GM23338 (cell line): ENCODE measurements around the gene SPAAR.

Experiments used
- CREB1 ChIP-seq: fragments of 250-450 bp; sonication (Bioruptor Pico); IDR thresholded peaks from 2 replicates; pipeline ENCODE4 v1.5.0; 2020; ENCODE audit warnings: low read depth, mild to moderate bottlenecking, moderate library complexity
- EZH2 ChIP-seq: fragments of 200-600 bp; sonication (generic); IDR thresholded peaks from one replicate; pipeline ENCODE4 v1.8.0; 2017; ENCODE audit warnings: antibody characterized with exemption, mild to moderate bottlenecking, low read depth; ENCODE audit not compliant: unreplicated experiment
- POLR2AphosphoS5 ChIP-seq: IDR thresholded peaks from 2 replicates; pipeline ENCODE4 v1.6.1; 2016; ENCODE audit warnings: antibody characterized with exemption, low read depth
- TF ChIP-seq, protein P1 (sequence below), 2 experiments: fragments of 200-600 bp in 1 of 2; sonication (generic) in 1 of 2; conservative IDR thresholded peaks; 2 replicates each; pipeline versions ENCODE4 v1.5.1 to v1.6.1; 2016 to 2017; ENCODE audit warnings: antibody characterized with exemption in 2 of 2, low read depth in 2 of 2, mild to moderate bottlenecking in 2 of 2, moderate library complexity in 1 of 2
- TF ChIP-seq, protein P2 (sequence below): IDR thresholded peaks from one replicate; pipeline ENCODE4 v1.6.1; 2018; ENCODE audit warnings: antibody characterized with exemption; ENCODE audit not compliant: unreplicated experiment
- TF ChIP-seq, protein P3 (sequence below): fragments of 250-450 bp; sonication (Bioruptor Pico); IDR thresholded peaks from 2 replicates; pipeline ENCODE4 v1.5.0; 2020; ENCODE audit warnings: mild to moderate bottlenecking, moderate library complexity

DNA sequence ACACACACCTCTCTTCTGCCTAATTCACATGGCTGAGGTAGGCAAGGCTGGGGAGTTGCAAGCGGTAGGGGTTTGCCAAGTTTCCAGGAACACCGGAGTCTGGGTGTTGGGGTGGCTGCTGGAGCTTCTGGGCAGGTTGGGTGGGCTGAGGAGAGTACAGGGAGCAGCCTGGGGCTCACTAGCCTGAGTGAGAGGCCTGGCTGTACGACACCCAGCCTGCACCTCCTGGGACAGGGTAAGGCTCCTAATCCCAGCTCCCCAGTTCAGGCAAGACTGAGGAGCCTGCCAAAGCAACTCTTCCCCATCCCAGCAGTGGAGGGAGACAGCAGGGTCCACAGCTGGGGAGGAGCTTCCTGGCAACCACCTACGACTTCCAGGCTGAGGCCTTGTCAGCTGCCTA, 8.0 kb downstream of the SPAAR start:
- TF ChIP-seq, protein P1, sequence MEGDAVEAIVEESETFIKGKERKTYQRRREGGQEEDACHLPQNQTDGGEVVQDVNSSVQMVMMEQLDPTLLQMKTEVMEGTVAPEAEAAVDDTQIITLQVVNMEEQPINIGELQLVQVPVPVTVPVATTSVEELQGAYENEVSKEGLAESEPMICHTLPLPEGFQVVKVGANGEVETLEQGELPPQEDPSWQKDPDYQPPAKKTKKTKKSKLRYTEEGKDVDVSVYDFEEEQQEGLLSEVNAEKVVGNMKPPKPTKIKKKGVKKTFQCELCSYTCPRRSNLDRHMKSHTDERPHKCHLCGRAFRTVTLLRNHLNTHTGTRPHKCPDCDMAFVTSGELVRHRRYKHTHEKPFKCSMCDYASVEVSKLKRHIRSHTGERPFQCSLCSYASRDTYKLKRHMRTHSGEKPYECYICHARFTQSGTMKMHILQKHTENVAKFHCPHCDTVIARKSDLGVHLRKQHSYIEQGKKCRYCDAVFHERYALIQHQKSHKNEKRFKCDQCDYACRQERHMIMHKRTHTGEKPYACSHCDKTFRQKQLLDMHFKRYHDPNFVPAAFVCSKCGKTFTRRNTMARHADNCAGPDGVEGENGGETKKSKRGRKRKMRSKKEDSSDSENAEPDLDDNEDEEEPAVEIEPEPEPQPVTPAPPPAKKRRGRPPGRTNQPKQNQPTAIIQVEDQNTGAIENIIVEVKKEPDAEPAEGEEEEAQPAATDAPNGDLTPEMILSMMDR (conservative IDR thresholded peaks at IDR 0.05; ENCODE audit: low read depth in 2 of 2), result no peak
- TF ChIP-seq, protein P2, sequence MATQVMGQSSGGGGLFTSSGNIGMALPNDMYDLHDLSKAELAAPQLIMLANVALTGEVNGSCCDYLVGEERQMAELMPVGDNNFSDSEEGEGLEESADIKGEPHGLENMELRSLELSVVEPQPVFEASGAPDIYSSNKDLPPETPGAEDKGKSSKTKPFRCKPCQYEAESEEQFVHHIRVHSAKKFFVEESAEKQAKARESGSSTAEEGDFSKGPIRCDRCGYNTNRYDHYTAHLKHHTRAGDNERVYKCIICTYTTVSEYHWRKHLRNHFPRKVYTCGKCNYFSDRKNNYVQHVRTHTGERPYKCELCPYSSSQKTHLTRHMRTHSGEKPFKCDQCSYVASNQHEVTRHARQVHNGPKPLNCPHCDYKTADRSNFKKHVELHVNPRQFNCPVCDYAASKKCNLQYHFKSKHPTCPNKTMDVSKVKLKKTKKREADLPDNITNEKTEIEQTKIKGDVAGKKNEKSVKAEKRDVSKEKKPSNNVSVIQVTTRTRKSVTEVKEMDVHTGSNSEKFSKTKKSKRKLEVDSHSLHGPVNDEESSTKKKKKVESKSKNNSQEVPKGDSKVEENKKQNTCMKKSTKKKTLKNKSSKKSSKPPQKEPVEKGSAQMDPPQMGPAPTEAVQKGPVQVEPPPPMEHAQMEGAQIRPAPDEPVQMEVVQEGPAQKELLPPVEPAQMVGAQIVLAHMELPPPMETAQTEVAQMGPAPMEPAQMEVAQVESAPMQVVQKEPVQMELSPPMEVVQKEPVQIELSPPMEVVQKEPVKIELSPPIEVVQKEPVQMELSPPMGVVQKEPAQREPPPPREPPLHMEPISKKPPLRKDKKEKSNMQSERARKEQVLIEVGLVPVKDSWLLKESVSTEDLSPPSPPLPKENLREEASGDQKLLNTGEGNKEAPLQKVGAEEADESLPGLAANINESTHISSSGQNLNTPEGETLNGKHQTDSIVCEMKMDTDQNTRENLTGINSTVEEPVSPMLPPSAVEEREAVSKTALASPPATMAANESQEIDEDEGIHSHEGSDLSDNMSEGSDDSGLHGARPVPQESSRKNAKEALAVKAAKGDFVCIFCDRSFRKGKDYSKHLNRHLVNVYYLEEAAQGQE, result no peak
- TF ChIP-seq EZH2 (no peak), CREB1 (CRISPR knock-in tag) (no peak), POLR2AphosphoS5 (no peak)
- TF ChIP-seq, protein P3, sequence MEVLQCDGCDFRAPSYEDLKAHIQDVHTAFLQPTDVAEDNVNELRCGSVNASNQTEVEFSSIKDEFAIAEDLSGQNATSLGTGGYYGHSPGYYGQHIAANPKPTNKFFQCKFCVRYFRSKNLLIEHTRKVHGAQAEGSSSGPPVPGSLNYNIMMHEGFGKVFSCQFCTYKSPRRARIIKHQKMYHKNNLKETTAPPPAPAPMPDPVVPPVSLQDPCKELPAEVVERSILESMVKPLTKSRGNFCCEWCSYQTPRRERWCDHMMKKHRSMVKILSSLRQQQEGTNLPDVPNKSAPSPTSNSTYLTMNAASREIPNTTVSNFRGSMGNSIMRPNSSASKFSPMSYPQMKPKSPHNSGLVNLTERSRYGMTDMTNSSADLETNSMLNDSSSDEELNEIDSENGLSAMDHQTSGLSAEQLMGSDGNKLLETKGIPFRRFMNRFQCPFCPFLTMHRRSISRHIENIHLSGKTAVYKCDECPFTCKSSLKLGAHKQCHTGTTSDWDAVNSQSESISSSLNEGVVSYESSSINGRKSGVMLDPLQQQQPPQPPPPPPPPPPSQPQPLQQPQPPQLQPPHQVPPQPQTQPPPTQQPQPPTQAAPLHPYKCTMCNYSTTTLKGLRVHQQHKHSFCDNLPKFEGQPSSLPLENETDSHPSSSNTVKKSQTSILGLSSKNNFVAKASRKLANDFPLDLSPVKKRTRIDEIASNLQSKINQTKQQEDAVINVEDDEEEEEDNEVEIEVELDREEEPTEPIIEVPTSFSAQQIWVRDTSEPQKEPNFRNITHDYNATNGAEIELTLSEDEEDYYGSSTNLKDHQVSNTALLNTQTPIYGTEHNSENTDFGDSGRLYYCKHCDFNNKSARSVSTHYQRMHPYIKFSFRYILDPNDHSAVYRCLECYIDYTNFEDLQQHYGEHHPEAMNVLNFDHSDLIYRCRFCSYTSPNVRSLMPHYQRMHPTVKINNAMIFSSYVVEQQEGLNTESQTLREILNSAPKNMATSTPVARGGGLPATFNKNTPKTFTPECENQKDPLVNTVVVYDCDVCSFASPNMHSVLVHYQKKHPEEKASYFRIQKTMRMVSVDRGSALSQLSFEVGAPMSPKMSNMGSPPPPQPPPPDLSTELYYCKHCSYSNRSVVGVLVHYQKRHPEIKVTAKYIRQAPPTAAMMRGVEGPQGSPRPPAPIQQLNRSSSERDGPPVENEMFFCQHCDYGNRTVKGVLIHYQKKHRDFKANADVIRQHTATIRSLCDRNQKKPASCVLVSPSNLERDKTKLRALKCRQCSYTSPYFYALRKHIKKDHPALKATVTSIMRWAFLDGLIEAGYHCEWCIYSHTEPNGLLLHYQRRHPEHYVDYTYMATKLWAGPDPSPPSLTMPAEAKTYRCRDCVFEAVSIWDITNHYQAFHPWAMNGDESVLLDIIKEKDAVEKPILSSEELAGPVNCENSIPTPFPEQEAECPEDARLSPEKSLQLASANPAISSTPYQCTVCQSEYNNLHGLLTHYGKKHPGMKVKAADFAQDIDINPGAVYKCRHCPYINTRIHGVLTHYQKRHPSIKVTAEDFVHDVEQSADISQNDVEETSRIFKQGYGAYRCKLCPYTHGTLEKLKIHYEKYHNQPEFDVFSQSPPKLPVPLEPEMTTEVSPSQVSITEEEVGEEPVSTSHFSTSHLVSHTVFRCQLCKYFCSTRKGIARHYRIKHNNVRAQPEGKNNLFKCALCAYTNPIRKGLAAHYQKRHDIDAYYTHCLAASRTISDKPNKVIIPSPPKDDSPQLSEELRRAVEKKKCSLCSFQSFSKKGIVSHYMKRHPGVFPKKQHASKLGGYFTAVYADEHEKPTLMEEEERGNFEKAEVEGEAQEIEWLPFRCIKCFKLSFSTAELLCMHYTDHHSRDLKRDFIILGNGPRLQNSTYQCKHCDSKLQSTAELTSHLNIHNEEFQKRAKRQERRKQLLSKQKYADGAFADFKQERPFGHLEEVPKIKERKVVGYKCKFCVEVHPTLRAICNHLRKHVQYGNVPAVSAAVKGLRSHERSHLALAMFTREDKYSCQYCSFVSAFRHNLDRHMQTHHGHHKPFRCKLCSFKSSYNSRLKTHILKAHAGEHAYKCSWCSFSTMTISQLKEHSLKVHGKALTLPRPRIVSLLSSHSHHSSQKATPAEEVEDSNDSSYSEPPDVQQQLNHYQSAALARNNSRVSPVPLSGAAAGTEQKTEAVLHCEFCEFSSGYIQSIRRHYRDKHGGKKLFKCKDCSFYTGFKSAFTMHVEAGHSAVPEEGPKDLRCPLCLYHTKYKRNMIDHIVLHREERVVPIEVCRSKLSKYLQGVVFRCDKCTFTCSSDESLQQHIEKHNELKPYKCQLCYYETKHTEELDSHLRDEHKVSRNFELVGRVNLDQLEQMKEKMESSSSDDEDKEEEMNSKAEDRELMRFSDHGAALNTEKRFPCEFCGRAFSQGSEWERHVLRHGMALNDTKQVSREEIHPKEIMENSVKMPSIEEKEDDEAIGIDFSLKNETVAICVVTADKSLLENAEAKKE (CRISPR knock-in tag), result no peak
